HCT116 (cell line): ENCODE measurements around the gene RASGRF1. TPM values are rescaled to one million over a fixed set of nuclear protein-coding genes. Genes with fewer than 3 reads are reported as not detected.
A peak's percentile ranks its signal among the peaks of the same experiment; 100 is the strongest.
"Not testable (repeated sequence)": the region's sequence is repeated elsewhere in the genome, so short reads cannot be mapped to it uniquely, and the experiment has no call there.

Source experiments
- ATAC-seq: fragments of 200-7000 bp; cut with Tn5 transposase; 2 replicates; pipeline ENCODE4 v1.9.1; 2020; ENCODE audit warnings: mild to moderate bottlenecking, moderate library complexity
- BruUV-seq: library from RNA; stranded (reverse); fragments of 400-500 nt; replicated peaks from 2 replicates; lab custom pipeline; 2021; lab: Mats Ljungman, UMichigan
- CTCF ChIA-PET: fragments of 300-600 bp; sonication (Branson Sonifier 250); formaldehyde crosslinking; loops from one replicate; lab custom pipeline; 2021; ENCODE audit warnings: antibody characterized with exemption; lab: Charles Lee
- POLR2A ChIA-PET: fragments of 300-600, 350-600 bp; sonication (Branson Sonifier 250); formaldehyde crosslinking; loops from one replicate; lab custom pipeline; 2021; ENCODE audit warnings: antibody characterized with exemption; lab: Charles Lee
- RAD21 ChIA-PET, 2 experiments: fragments of 300-600 bp; sonication (Branson Sonifier 250); formaldehyde crosslinking; loops; one replicate each; lab custom pipeline; 2023; ENCODE audit warnings: low total read pairs in 2 of 2; ENCODE audit not compliant: uncharacterized antibody in 2 of 2, unreplicated experiment in 2 of 2, low non-redundant PET in 1 of 2; lab: Charles Lee
- DNase-seq: peaks from one replicate; pipeline ENCODE4 v3.0.0-alpha.2; 2010; ENCODE audit warnings: low read depth, low spot score
- H2AFZ ChIP-seq: fragments of 200-600 bp; shearing (Covaris generic), sonication (generic); 2 replicates; pipeline ENCODE4 v1.6.1; 2017; ENCODE audit warnings: low read depth, mixed run types, mixed read lengths, antibody characterized with exemption, low read length; ENCODE audit not compliant: poor library complexity, severe bottlenecking
- H3K27ac ChIP-seq: 2 replicates; pipeline ENCODE4 v1.5.1; 2012; ENCODE audit warnings: low read depth, low read length
- H3K27me3 ChIP-seq: fragments of 200-600 bp; sonication (generic); 2 replicates; pipeline ENCODE4 v1.6.1; 2016; ENCODE audit warnings: mixed run types, low read length, mixed read lengths; ENCODE audit not compliant: insufficient read depth
- H3K36me3 ChIP-seq, 2 experiments: fragments of 200-500 bp in 1 of 2; fragments of 200-600 bp in 1 of 2; sonication (Bioruptor generic) in 1 of 2; sonication (generic) in 1 of 2; 2 replicates each; pipeline versions ENCODE4 v1.5.1 to v1.6.1; 2014 to 2016; ENCODE audit warnings: low read length in 2 of 2, inconsistent platforms in 1 of 2, mixed read lengths in 1 of 2, mixed run types in 1 of 2; ENCODE audit not compliant: insufficient read depth in 2 of 2, control insufficient read depth in 1 of 2
- H3K4me1 ChIP-seq, 2 experiments: fragments of 200-600 bp in 1 of 2; sonication (generic) in 1 of 2; 2 replicates each; pipeline versions ENCODE4 v1.5.1 to v1.6.1; 2012 to 2017; ENCODE audit warnings: low read length in 2 of 2, inconsistent platforms in 1 of 2, mild to moderate bottlenecking in 1 of 2, mixed read lengths in 1 of 2, mixed run types in 1 of 2, moderate library complexity in 1 of 2; ENCODE audit not compliant: insufficient read depth in 2 of 2, control insufficient read depth in 1 of 2
- H3K4me2 ChIP-seq: fragments of 200-600 bp; sonication (generic); 2 replicates; pipeline ENCODE4 v1.6.1; 2017; ENCODE audit warnings: mixed run types, low read length, mixed read lengths
- H3K4me3 ChIP-seq, 2 experiments: fragments of 200-600 bp in 1 of 2; sonication (generic) in 1 of 2; replicated peaks in 1 of 2; 2 replicates each; pipeline ENCODE4 v1.5.1; 2011 to 2016; ENCODE audit warnings: low read length in 2 of 2, control low read depth in 1 of 2, low read depth in 1 of 2, mild to moderate bottlenecking in 1 of 2, mixed read lengths in 1 of 2, mixed run types in 1 of 2
- H3K79me2 ChIP-seq: fragments of 200-600 bp; sonication (generic); 2 replicates; pipeline ENCODE4 v1.6.1; 2017; ENCODE audit warnings: mild to moderate bottlenecking, mixed run types, low read length, moderate library complexity, mixed read lengths; ENCODE audit not compliant: insufficient read depth
- H3K9ac ChIP-seq: fragments of 200-600 bp; sonication (generic); 2 replicates; pipeline ENCODE4 v1.6.1; 2016; ENCODE audit warnings: low read length, mixed read lengths
- H3K9me2 ChIP-seq: fragments of 200-600 bp; sonication (generic), shearing (Covaris generic); 2 replicates; pipeline ENCODE4 v1.6.1; 2017; ENCODE audit warnings: mixed run types, mild to moderate bottlenecking, moderate library complexity; ENCODE audit not compliant: insufficient read depth
- H3K9me3 ChIP-seq, 2 experiments: fragments of 200-500 bp in 1 of 2; fragments of 200-600 bp in 1 of 2; sonication (Bioruptor generic) in 1 of 2; sonication (generic) in 1 of 2; 2 replicates each; pipeline ENCODE4 v1.6.1; 2014 to 2017; ENCODE audit warnings: low read length in 2 of 2, mixed read lengths in 2 of 2, inconsistent platforms in 1 of 2, low read depth in 1 of 2, mild to moderate bottlenecking in 1 of 2, mixed run types in 1 of 2, moderate library complexity in 1 of 2; ENCODE audit not compliant: control insufficient read depth in 1 of 2, insufficient read depth in 1 of 2
- H4K20me1 ChIP-seq: fragments of 200-600 bp; sonication (generic), shearing (Covaris generic); 2 replicates; pipeline ENCODE4 v1.6.1; 2017; ENCODE audit warnings: mixed run types, mild to moderate bottlenecking, moderate library complexity; ENCODE audit not compliant: insufficient read depth
- CBX3 ChIP-seq: IDR thresholded peaks from 2 replicates; pipeline ENCODE4 v1.6.1; 2012; ENCODE audit warnings: low read depth
- CEBPB ChIP-seq: IDR thresholded peaks from 2 replicates; pipeline ENCODE4 v1.6.1; 2012; ENCODE audit warnings: low read depth
- ELF1 ChIP-seq: IDR thresholded peaks from 2 replicates; pipeline ENCODE4 v1.6.1; 2012; ENCODE audit warnings: low read depth, borderline replicate concordance
- EZH2 ChIP-seq: fragments of 200-600 bp; sonication (generic); IDR thresholded peaks from 2 replicates; pipeline ENCODE4 v1.6.1; 2017; ENCODE audit warnings: antibody characterized with exemption, mixed run types
- JUND ChIP-seq: IDR thresholded peaks from 2 replicates; pipeline ENCODE4 v1.6.1; 2012
- POLR2A ChIP-seq: IDR thresholded peaks from 2 replicates; pipeline ENCODE4 v1.7.0; 2011; ENCODE audit warnings: borderline replicate concordance; ENCODE audit not compliant: insufficient read depth, insufficient read length; ENCODE audit errors: extremely low read depth
- POLR2AphosphoS5 ChIP-seq: IDR thresholded peaks from 2 replicates; pipeline ENCODE4 v1.6.1; 2011; ENCODE audit warnings: mild to moderate bottlenecking, low read depth, low read length, moderate library complexity
- SIN3A ChIP-seq: IDR thresholded peaks from 2 replicates; pipeline ENCODE4 v1.6.1; 2012; ENCODE audit warnings: low read depth
- SP1 ChIP-seq: IDR thresholded peaks from 2 replicates; pipeline ENCODE4 v1.6.1; 2012; ENCODE audit warnings: low read depth
- ZNF274 ChIP-seq: fragments of 200-500 bp; sonication (Bioruptor generic); IDR thresholded peaks from 2 replicates; pipeline ENCODE4 v1.6.1; 2014; ENCODE audit warnings: mild to moderate bottlenecking, low read depth, low read length, inconsistent platforms
- intact Hi-C: fragments of 100-400 bp; cut with micrococcal nuclease; formaldehyde crosslinking; loops from 2 replicates; pipeline ENCODE4 v1.10.0; 2022
- total RNA-seq: library from RNA; stranded (reverse); gene quantifications from one replicate; pipeline ENCODE4 v1.2.1, GENCODE V29; 2021; ENCODE audit not compliant: unreplicated experiment

RASGRF1 gene
- total RNA-seq, 1 experiment from 2014 or later = 2.4 TPM

DNA sequence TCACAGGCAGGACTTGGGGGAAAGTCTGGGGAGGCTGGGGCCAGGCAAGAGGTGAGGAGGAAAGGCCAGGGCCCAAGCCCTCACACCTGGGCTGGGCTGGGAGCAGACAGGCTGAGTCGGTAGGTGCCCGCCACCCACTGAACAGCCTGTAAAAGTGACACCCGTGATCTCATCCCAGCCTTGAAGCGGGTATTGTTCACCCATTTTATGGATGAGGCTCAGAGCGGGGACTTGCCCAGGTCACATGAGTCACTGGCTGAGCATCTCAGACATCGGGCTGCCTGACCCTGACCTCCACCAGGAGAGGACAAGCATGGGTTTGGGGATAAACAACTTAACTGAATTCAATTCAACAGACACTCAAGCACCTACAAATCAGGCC, 93.7 kb downstream of the RASGRF1 start:
- no peaks in the 10 kb centered on the region for H3K9me2 ChIP-seq
- H3K79me2 ChIP-seq = no peaks in the 10 kb centered on the region
- H3K4me1 ChIP-seq = peaks cover 0 to 19% of the 10 kb centered on the region in 2 experiments; a peak in 2 of 4 replicates
- POLR2A ChIA-PET = no interaction called here
- ATAC-seq (peak; percentile 22; the same call in 1 of the 2 replicates), DNase-seq (no peak)
- RAD21 ChIA-PET = no interaction called here
- H3K36me3 ChIP-seq = no peaks in the 10 kb centered on the region
- no peak overlapping the region for H3K27ac ChIP-seq
- no peak overlapping the region for H3K4me3 ChIP-seq
- peak overlapping the region; percentile 25 for H3K4me2 ChIP-seq
- BruUV-seq = no TSS peak
- CTCF ChIA-PET = no interaction called here
- H2AFZ ChIP-seq = no peak overlapping the region
- H3K27me3 ChIP-seq = no peaks in the 10 kb centered on the region
- no peaks in the 10 kb centered on the region for H4K20me1 ChIP-seq
- peak overlapping the region; percentile 14; the same call in 1 of the 2 replicates for H3K9ac ChIP-seq
- TF ChIP-seq CEBPB (no peak), POLR2AphosphoS5 (no peak), SP1 (no peak), ZNF274 (no peak), ELF1 (no peak), SIN3A (no peak)
- intact Hi-C loops = no loop called here
- no peaks in the 10 kb centered on the region for H3K9me3 ChIP-seq

GRCh38 chr15:78995921-78996893, 94.4 kb downstream of the RASGRF1 start:
- Histone ChIP-seq H3K4me1 (peaks cover 0 to 17% of the 10 kb centered on the region in 2 experiments; a peak in 2 of 4 replicates), H3K4me3 (no peak overlapping the region), H3K27ac (no peak overlapping the region), H3K9ac (0 out of 2 replicates have a peak overlapping the region, but pooled peaks have one; percentile 14), H3K27me3 (no peaks in the 10 kb centered on the region), H3K9me2 (no peaks in the 10 kb centered on the region), H3K9me3 (no peaks in the 10 kb centered on the region), H4K20me1 (no peaks in the 10 kb centered on the region), H2AFZ (no peak overlapping the region), H3K36me3 (no peaks in the 10 kb centered on the region), H3K79me2 (no peaks in the 10 kb centered on the region), H3K4me2 (peak overlapping the region; percentile 25)
- BruUV-seq = no TSS peak
- no peak for TF ChIP-seq CEBPB
- TF ChIP-seq POLR2A = no peak
- no peak for TF ChIP-seq SP1
- TF ChIP-seq CBX3 = no peak
- no peak for TF ChIP-seq EZH2
- no peak for TF ChIP-seq ELF1
- no peak for TF ChIP-seq JUND
- intact Hi-C loops = no loop called here
- peak; percentile 17; the same call in 1 of the 2 replicates for ATAC-seq
- ChIA-PET POLR2A (no interaction called here), CTCF (no interaction called here), RAD21 (no interaction called here)
- no peak for DNase-seq

DNA sequence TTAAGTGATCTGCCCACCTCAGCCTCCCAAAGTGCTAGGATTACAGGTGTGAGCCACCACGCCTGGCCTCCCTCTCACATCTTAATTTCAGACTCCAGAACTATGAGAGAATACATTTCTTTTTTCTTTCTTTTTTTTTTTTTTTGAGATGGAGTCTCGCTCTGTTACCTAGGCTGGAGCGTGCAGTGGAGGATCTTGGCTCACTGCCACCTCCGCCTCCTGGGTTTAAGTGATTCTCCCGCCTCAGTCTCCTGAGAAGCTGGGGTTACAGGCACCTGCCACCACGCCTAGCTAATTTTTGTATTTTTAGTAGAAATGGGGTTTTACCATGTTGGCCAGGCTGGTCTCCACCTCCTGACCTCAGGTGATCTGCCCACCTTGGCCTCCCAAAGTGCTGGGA, 95.4 kb downstream of the RASGRF1 start:
- RAD21 ChIA-PET, ATAC-seq, POLR2A ChIA-PET, H3K4me2 ChIP-seq, H3K79me2 ChIP-seq, H3K27ac ChIP-seq, intact Hi-C loops, H3K9ac ChIP-seq, H2AFZ ChIP-seq, H4K20me1 ChIP-seq, H3K36me3 ChIP-seq, H3K9me3 ChIP-seq, H3K27me3 ChIP-seq, H3K9me2 ChIP-seq, DNase-seq, BruUV-seq, H3K4me3 ChIP-seq: not testable (repeated sequence)
- peaks cover 0 to 17% of the 10 kb centered on the region in 2 experiments; a peak in 2 of 4 replicates for H3K4me1 ChIP-seq
- CTCF ChIA-PET = interaction anchor here (0.9 kb wide), 1 partner anchor 12 kb away, joined by 3 read pairs; no protein-coding TSS in a partner anchor
